ENCODE measurements around the gene ANKDD1B. TPM values are rescaled to one million over a fixed set of nuclear protein-coding genes. Genes with fewer than 3 reads are reported as not detected.

The ANKDD1B gene
- total and polyA plus RNA-seq, 2 donors (not counting 1 experiment from before 2014, with no cell fraction given), result 0.07 to 0.66 TPM

DNA sequence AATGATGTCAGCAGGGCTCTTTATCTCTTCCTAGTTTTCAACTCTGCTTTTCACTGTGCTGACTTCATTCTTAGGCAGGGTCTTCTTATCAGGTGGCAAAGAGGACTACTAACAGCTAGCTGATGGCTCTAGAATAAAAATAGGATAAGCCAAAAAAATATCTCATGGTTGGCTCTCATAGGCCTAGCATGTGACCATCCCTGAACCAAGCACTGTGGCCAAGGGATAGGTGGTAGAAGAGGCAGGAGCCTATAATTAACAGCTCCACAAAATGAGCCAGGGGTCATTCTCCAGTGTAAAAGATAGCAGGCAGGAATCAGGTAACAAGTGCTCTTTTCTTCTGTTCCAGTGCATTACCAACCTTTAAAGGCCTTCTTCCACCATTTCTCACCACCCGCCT lies 21.1 kb downstream of the ANKDD1B start:
- Histone ChIP-seq H3K27ac (ENCODE audit: insufficient read depth, low read length) (no peak overlapping the region), H3K4me2 (ENCODE audit: extremely low read depth, insufficient read depth, low read length) (no peak overlapping the region), H3K79me2 (ENCODE audit: control insufficient read depth, insufficient read depth, low read length) (no peaks in the 10 kb centered on the region), H2AFZ (ENCODE audit: low read length) (no peak overlapping the region), H3K9ac (ENCODE audit: insufficient read depth, low read length) (no peak overlapping the region), H4K20me1 (ENCODE audit: control insufficient read depth, extremely low read depth, insufficient read depth, low read length) (no peaks in the 10 kb centered on the region), H3K4me1 (ENCODE audit: control insufficient read depth, extremely low read depth, insufficient read depth, low read length) (no peaks in the 10 kb centered on the region), H3K27me3 (ENCODE audit: control insufficient read depth, insufficient read depth, low read length) (no peaks in the 10 kb centered on the region), H3K9me3 (ENCODE audit: control insufficient read depth, insufficient read depth, low read depth, low read length) (no peaks in the 10 kb centered on the region), H3K4me3 (replicated peaks in 1 of 4; ENCODE audit: control extremely low read depth in 1 of 4, insufficient read depth in 1 of 4, low read depth in 3 of 4, low read length in 4 of 4) (no peak overlapping the region), H3K36me3 (ENCODE audit: control insufficient read depth, insufficient read depth, low read length) (no peaks in the 10 kb centered on the region)
- DNase-seq (ENCODE audit: low read depth in 2 of 2), result no peak
- TF ChIP-seq EZH2 (IDR thresholded peaks at IDR 0.05; ENCODE audit: low read length, missing control alignments), result no peak
- TF ChIP-seq, protein P1, sequence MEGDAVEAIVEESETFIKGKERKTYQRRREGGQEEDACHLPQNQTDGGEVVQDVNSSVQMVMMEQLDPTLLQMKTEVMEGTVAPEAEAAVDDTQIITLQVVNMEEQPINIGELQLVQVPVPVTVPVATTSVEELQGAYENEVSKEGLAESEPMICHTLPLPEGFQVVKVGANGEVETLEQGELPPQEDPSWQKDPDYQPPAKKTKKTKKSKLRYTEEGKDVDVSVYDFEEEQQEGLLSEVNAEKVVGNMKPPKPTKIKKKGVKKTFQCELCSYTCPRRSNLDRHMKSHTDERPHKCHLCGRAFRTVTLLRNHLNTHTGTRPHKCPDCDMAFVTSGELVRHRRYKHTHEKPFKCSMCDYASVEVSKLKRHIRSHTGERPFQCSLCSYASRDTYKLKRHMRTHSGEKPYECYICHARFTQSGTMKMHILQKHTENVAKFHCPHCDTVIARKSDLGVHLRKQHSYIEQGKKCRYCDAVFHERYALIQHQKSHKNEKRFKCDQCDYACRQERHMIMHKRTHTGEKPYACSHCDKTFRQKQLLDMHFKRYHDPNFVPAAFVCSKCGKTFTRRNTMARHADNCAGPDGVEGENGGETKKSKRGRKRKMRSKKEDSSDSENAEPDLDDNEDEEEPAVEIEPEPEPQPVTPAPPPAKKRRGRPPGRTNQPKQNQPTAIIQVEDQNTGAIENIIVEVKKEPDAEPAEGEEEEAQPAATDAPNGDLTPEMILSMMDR (conservative IDR thresholded peaks at IDR 0.05 in 1 of 2, IDR thresholded peaks at IDR 0.05 in 1 of 2; ENCODE audit: low read depth in 1 of 2, low read length in 2 of 2), result no peak

DNA sequence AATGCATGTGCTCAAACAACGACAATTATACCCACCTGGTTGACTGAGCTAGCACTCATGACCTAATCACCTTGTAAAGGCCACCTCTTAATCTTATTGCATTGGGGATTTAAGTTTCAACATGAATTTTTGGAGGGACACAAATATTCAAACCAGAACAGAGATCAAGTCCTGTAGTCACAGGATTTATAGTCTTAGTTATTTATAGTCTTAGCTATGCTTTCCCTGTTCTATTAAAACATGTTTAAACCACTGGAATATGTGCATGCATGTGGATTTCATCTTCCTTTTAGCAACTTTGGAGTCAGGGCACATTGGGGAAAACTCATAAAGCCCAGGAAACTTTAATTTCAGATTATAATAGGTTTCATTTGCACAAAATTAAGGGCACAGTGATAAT lies 26.7 kb downstream of the ANKDD1B start:
- DNase-seq (ENCODE audit: low read depth in 2 of 2), result no peak
- Histone ChIP-seq H3K4me3 (replicated peaks in 1 of 4; ENCODE audit: control extremely low read depth in 1 of 4, insufficient read depth in 1 of 4, low read depth in 3 of 4, low read length in 4 of 4) (no peak overlapping the region), H4K20me1 (ENCODE audit: control insufficient read depth, extremely low read depth, insufficient read depth, low read length) (no peaks in the 10 kb centered on the region), H3K27ac (ENCODE audit: insufficient read depth, low read length) (no peak overlapping the region), H3K27me3 (ENCODE audit: control insufficient read depth, insufficient read depth, low read length) (no peaks in the 10 kb centered on the region), H3K9ac (ENCODE audit: insufficient read depth, low read length) (no peak overlapping the region), H2AFZ (ENCODE audit: low read length) (no peak overlapping the region), H3K79me2 (ENCODE audit: control insufficient read depth, insufficient read depth, low read length) (no peaks in the 10 kb centered on the region), H3K36me3 (ENCODE audit: control insufficient read depth, insufficient read depth, low read length) (no peaks in the 10 kb centered on the region), H3K4me2 (ENCODE audit: extremely low read depth, insufficient read depth, low read length) (no peak overlapping the region), H3K9me3 (ENCODE audit: control insufficient read depth, insufficient read depth, low read depth, low read length) (no peaks in the 10 kb centered on the region), H3K4me1 (ENCODE audit: control insufficient read depth, extremely low read depth, insufficient read depth, low read length) (no peaks in the 10 kb centered on the region)
- TF ChIP-seq, protein P1 (conservative IDR thresholded peaks at IDR 0.05 in 1 of 2, IDR thresholded peaks at IDR 0.05 in 1 of 2; ENCODE audit: low read depth in 1 of 2, low read length in 2 of 2), result no peak
- no peak for TF ChIP-seq EZH2 (IDR thresholded peaks at IDR 0.05; ENCODE audit: low read length, missing control alignments)

DNA sequence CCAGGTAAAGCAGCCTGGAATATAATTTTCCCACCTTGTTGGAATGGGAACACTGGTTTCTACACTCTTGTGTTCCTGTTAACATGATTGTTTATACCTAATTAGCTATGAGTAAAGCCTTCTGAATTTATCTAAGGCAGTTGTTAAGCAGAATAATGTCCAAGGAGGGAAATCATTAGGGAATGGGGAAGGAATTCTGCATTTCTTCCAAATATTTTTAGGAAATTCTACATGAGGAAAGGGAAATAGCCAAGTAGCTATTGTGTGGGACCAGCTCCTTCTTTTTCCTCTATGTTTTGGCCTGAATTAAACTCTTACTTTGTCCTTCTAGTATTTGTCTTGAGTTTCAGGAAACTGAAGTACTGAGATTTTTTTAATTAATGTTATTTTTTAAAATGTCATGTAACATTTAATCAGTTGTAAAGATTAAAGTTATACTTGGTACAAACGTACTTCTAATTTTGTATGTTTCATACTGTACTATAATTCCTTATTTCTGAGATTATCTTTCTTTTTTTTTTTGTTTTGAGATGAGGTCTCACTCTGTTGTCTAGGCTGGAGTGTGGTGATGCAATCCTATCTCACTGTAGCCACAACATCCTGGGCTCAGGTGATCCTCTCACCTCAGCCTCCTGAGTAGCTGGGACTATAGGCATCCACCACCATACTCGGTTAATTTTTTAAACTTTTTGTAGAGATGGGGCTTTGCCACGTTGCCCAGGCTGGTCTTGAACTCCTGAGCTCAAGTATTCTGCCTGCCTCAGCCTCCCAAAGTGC lies 28.5 kb downstream of the ANKDD1B start:
- Histone ChIP-seq H4K20me1 (ENCODE audit: control insufficient read depth, extremely low read depth, insufficient read depth, low read length) (no peaks in the 10 kb centered on the region), H2AFZ (ENCODE audit: low read length) (no peak overlapping the region), H3K4me2 (ENCODE audit: extremely low read depth, insufficient read depth, low read length) (no peak overlapping the region), H3K79me2 (ENCODE audit: control insufficient read depth, insufficient read depth, low read length) (no peaks in the 10 kb centered on the region), H3K4me1 (ENCODE audit: control insufficient read depth, extremely low read depth, insufficient read depth, low read length) (no peaks in the 10 kb centered on the region), H3K27ac (ENCODE audit: insufficient read depth, low read length) (peak overlapping the region; percentile 51), H3K4me3 (replicated peaks in 1 of 4; ENCODE audit: control extremely low read depth in 1 of 4, insufficient read depth in 1 of 4, low read depth in 3 of 4, low read length in 4 of 4) (no peak overlapping the region), H3K36me3 (ENCODE audit: control insufficient read depth, insufficient read depth, low read length) (no peaks in the 10 kb centered on the region), H3K9ac (ENCODE audit: insufficient read depth, low read length) (no peak overlapping the region), H3K27me3 (ENCODE audit: control insufficient read depth, insufficient read depth, low read length) (no peaks in the 10 kb centered on the region), H3K9me3 (ENCODE audit: control insufficient read depth, insufficient read depth, low read depth, low read length) (no peaks in the 10 kb centered on the region)
- DNase-seq (ENCODE audit: low read depth in 2 of 2), result no peak
- TF ChIP-seq, protein P1 (conservative IDR thresholded peaks at IDR 0.05 in 1 of 2, IDR thresholded peaks at IDR 0.05 in 1 of 2; ENCODE audit: low read depth in 1 of 2, low read length in 2 of 2), result no peak
- no peak for TF ChIP-seq EZH2 (IDR thresholded peaks at IDR 0.05; ENCODE audit: low read length, missing control alignments)

Measured in fibroblast of lung (primary cell).